BE2C (cell line): Measurements from ENCODE around the gene CAP2.
"Not testable (repeated sequence)": the region's sequence is repeated elsewhere in the genome, so short reads cannot be mapped to it uniquely, and the experiment has no call there.

Source experiments
- DNase-seq: peaks from one replicate; pipeline ENCODE4 v3.0.0-alpha.2; 2020
- H3K27me3 ChIP-seq: fragments of 250-450 bp; sonication (Bioruptor Pico); 2 replicates; pipeline ENCODE4 v1.5.1; 2020; ENCODE audit warnings: mild to moderate bottlenecking
- H3K36me3 ChIP-seq: fragments of 250-450 bp; sonication (Bioruptor Pico); 2 replicates; pipeline ENCODE4 v1.5.1; 2020; ENCODE audit warnings: mild to moderate bottlenecking
- H3K4me1 ChIP-seq: fragments of 250-450 bp; sonication (Bioruptor Pico); 2 replicates; pipeline ENCODE4 v1.5.1; 2020
- H3K4me3 ChIP-seq: 2 replicates; pipeline ENCODE4 v1.5.1; 2011; ENCODE audit warnings: low read depth, low read length
- H3K9me3 ChIP-seq: fragments of 250-450 bp; sonication (Bioruptor Pico); 2 replicates; pipeline ENCODE4 v1.5.1; 2020
- TF ChIP-seq, protein P1 (sequence below): IDR thresholded peaks from 2 replicates; pipeline ENCODE4 v1.5.1; 2012; ENCODE audit warnings: mild to moderate bottlenecking, low read depth, low read length

The CAP2 gene

DNA sequence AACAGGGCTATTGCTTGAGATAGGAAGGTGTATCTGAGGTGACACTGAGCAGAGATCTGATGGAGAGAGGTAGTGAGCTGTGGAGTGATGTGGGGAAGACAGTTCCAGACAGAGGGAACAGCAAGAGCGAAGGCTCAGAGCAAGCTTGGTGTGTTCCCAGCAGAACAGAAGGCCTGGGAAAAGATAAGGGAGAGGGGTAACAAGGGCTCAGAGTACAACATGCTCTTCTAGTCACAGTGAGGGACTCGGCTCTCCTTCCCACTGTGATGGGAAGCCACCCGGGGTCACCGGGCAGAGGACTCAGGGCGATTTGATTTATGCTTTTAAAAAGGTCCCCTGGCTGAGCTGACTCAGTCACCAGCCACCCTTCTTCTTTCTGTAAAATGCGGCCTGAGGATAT lies 33.7 kb downstream of the CAP2 start:
- Histone ChIP-seq H3K4me3 (no peak overlapping the region), H3K9me3 (no peaks in the 10 kb centered on the region), H3K27me3 (no peaks in the 10 kb centered on the region), H3K4me1 (no peaks in the 10 kb centered on the region), H3K36me3 (no peaks in the 10 kb centered on the region)
- no peak for DNase-seq
- TF ChIP-seq, protein P1, sequence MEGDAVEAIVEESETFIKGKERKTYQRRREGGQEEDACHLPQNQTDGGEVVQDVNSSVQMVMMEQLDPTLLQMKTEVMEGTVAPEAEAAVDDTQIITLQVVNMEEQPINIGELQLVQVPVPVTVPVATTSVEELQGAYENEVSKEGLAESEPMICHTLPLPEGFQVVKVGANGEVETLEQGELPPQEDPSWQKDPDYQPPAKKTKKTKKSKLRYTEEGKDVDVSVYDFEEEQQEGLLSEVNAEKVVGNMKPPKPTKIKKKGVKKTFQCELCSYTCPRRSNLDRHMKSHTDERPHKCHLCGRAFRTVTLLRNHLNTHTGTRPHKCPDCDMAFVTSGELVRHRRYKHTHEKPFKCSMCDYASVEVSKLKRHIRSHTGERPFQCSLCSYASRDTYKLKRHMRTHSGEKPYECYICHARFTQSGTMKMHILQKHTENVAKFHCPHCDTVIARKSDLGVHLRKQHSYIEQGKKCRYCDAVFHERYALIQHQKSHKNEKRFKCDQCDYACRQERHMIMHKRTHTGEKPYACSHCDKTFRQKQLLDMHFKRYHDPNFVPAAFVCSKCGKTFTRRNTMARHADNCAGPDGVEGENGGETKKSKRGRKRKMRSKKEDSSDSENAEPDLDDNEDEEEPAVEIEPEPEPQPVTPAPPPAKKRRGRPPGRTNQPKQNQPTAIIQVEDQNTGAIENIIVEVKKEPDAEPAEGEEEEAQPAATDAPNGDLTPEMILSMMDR, result no peak

DNA sequence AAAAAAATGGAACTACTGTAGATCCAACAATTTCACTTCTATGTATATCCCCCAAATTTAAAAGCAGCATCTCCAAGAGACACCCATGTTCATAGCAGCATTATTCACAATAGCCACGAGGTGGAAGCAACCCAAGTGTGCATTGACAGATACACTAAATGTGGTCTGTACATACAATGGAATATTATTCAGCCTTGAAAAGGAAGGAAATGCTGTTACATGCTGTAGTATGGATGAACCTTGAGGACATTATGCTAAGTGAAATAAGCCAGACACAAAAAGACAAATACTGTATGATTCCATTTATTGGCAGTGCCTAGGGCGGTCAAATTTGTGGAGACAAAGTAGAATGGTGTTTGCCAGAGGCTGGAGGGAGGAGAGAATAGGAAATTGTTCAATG lies 34.2 kb downstream of the CAP2 start:
- Histone ChIP-seq H3K4me3 (no peak overlapping the region), H3K27me3 (no peaks in the 10 kb centered on the region), H3K4me1 (no peaks in the 10 kb centered on the region), H3K36me3 (no peaks in the 10 kb centered on the region), H3K9me3 (no peaks in the 10 kb centered on the region)
- DNase-seq, result no peak
- TF ChIP-seq, protein P1, result no peak

DNA sequence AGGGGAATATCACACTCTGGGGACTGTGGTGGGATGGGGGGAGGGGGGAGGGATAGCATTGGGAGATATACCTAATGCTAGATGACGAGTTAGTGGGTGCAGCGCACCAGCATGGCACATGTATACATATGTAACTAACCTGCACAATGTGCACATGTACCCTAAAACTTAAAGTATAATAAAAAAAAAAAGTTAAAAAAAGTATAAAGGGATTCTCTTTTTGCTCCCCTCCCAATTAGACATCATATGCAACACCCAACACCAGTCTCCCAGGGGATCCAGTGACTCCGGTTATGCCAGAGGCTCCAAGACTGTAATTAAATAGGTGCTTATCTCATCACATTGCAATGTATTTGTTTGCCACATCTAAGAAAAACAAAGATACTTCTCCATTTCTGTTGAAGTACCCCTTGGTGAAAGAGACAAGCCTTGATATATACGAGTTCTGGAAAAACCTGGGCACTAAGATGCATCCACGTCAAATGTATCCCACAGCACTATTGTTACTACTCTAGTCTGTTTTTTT lies 35.3 kb downstream of the CAP2 start:
- H3K9me3 ChIP-seq, H3K27me3 ChIP-seq, H3K4me1 ChIP-seq, H3K4me3 ChIP-seq, H3K36me3 ChIP-seq, DNase-seq: not testable (repeated sequence)

DNA sequence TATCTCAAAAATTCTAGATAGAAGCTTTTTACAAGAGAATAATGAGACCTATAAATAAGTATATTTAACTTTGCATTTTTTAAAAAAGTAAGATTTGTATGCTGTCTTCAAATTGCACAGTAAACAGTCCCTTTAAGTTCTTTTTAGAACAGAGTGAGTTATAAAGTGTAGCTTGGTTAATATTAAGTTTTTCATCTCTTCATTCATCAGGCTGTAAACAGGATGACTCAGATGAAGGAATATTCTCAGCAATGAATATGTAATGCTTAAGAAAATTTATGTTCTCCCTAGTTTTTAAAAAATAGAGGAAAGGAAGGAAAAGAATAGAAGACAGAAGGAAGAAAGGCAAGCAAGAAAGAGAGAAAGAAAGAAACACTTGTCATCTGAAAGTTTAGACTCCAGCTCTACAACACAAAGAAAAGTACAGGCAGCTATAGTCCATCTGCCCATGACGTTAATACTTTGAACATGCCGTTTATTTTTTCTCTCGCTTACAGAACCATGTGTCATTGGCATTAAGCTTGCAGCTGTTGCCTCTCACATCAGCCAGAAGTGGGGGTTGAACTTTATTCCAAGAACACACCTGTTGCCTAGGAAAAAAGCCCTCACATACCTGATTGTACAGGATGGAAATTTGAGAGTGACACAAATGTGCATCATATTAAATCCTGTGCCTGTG lies 36.1 kb downstream of the CAP2 start:
- DNase-seq, result no peak
- H3K9me3 ChIP-seq, result no peaks in the 10 kb centered on the region
- H3K27me3 ChIP-seq, result no peaks in the 10 kb centered on the region
- H3K36me3 ChIP-seq, result no peaks in the 10 kb centered on the region
- TF ChIP-seq, protein P1, result no peak
- H3K4me1 ChIP-seq, result no peaks in the 10 kb centered on the region
- H3K4me3 ChIP-seq, result no peak overlapping the region

DNA sequence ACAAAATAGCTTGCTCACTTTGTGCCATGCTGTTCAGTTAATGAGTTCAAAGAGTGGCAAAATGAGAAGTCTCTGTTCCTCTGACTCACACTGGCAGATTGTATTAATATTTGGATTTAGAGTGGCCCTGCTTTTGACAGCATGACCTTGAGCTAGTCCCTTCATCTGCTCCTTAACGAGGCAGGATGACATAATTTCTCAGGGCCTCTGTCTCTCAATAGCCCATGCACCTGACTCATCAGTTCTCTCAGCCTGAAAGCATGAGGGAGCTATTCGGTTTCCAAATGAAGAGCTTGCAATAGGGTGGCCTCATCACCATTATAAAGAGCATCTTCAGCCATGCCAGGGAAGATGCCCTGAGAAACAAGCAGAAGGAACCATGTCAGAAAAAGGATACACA lies 38.2 kb downstream of the CAP2 start:
- H3K4me3 ChIP-seq, result no peak overlapping the region
- H3K36me3 ChIP-seq, result no peaks in the 10 kb centered on the region
- H3K27me3 ChIP-seq, result no peaks in the 10 kb centered on the region
- DNase-seq, result no peak
- no peaks in the 10 kb centered on the region for H3K9me3 ChIP-seq
- TF ChIP-seq, protein P1, result no peak
- no peaks in the 10 kb centered on the region for H3K4me1 ChIP-seq

DNA sequence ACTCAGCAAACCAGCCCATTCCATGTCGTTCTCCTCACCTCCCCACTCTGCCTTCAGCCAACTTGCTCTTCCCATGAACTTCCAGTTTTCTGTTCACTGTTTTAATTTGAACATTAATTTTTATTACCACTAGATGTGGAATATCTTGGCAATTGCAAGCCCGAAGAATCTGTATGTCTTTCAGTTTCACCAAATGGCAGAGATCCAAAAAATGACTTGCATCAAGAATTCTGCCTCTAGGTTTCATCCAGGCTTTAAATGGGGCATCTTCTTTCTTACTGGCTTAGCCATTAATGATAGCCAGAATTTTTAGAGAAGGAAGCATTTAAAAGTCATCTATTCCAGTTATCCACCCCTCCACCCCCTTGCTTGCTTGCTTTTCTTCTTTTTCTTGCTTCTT lies 39.0 kb downstream of the CAP2 start:
- no peak for DNase-seq
- no peak overlapping the region for H3K4me3 ChIP-seq
- no peaks in the 10 kb centered on the region for H3K4me1 ChIP-seq
- TF ChIP-seq, protein P1, result no peak
- H3K9me3 ChIP-seq, result no peaks in the 10 kb centered on the region
- H3K27me3 ChIP-seq, result no peaks in the 10 kb centered on the region
- no peaks in the 10 kb centered on the region for H3K36me3 ChIP-seq
